ENCODE results near the gene FGFR3. TPM values are rescaled to one million over a fixed set of nuclear protein-coding genes. Genes with fewer than 3 reads are reported as not detected.

The FGFR3 gene
- total RNA-seq, 1 donor from 2014 or later, result 169 TPM

GRCh38 chr4:1837069-1837468 lies 44.0 kb downstream of the FGFR3 start:
- no peaks in the 10 kb centered on the region for H3K4me1 Mint-ChIP-seq (ENCODE audit: low read depth)
- DNase-seq (ENCODE audit: low spot score, unreplicated experiment), result no peak
- no peak overlapping the region for H3K27ac Mint-ChIP-seq
- no peaks in the 10 kb centered on the region for H3K27me3 Mint-ChIP-seq
- no peaks in the 10 kb centered on the region for H3K9me3 Mint-ChIP-seq (ENCODE audit: low read depth)
- no peak for TF ChIP-seq CTCF (IDR thresholded peaks at IDR 0.05; ENCODE audit: unreplicated experiment)
- H3K36me3 Mint-ChIP-seq (ENCODE audit: insufficient read depth), result peaks cover 20% of the 10 kb centered on the region
- no peak overlapping the region for H3K4me3 Mint-ChIP-seq (ENCODE audit: low read depth)

- TF ChIP-seq CTCF (IDR thresholded peaks at IDR 0.05; ENCODE audit: unreplicated experiment), result no peak
- Mint-ChIP-seq H3K4me3 (ENCODE audit: low read depth) (no peak overlapping the region), H3K36me3 (ENCODE audit: insufficient read depth) (peaks cover 13% of the 10 kb centered on the region), H3K9me3 (ENCODE audit: low read depth) (no peaks in the 10 kb centered on the region), H3K4me1 (ENCODE audit: low read depth) (no peaks in the 10 kb centered on the region), H3K27me3 (no peaks in the 10 kb centered on the region), H3K27ac (no peak overlapping the region)
- no peak for DNase-seq (ENCODE audit: low spot score, unreplicated experiment)
These were observed 46.2 kb downstream of the FGFR3 start for GRCh38 chr4:1839282-1839681.

GRCh38 chr4:1841201-1841886 lies 48.3 kb downstream of the FGFR3 start:
- H3K4me1 Mint-ChIP-seq (ENCODE audit: low read depth), result no peaks in the 10 kb centered on the region
- H3K9me3 Mint-ChIP-seq (ENCODE audit: low read depth), result no peaks in the 10 kb centered on the region
- no peak overlapping the region for H3K27ac Mint-ChIP-seq
- no peak for DNase-seq (ENCODE audit: low spot score, unreplicated experiment)
- no peak for TF ChIP-seq CTCF (IDR thresholded peaks at IDR 0.05; ENCODE audit: unreplicated experiment)
- peaks cover 8% of the 10 kb centered on the region for H3K36me3 Mint-ChIP-seq (ENCODE audit: insufficient read depth)
- no peak overlapping the region for H3K4me3 Mint-ChIP-seq (ENCODE audit: low read depth)
- H3K27me3 Mint-ChIP-seq, result no peaks in the 10 kb centered on the region

- TF ChIP-seq CTCF (IDR thresholded peaks at IDR 0.05; ENCODE audit: unreplicated experiment), result no peak
- H3K27ac Mint-ChIP-seq, result no peak overlapping the region
- no peak for DNase-seq (ENCODE audit: low spot score, unreplicated experiment)
- peaks cover 7% of the 10 kb centered on the region for H3K36me3 Mint-ChIP-seq (ENCODE audit: insufficient read depth)
- H3K4me3 Mint-ChIP-seq (ENCODE audit: low read depth), result no peak overlapping the region
- H3K4me1 Mint-ChIP-seq (ENCODE audit: low read depth), result no peaks in the 10 kb centered on the region
- no peaks in the 10 kb centered on the region for H3K9me3 Mint-ChIP-seq (ENCODE audit: low read depth)
- no peaks in the 10 kb centered on the region for H3K27me3 Mint-ChIP-seq
These were observed 48.8 kb downstream of the FGFR3 start for GRCh38 chr4:1841887-1842210.

GRCh38 chr4:1842339-1842895 lies 49.3 kb downstream of the FGFR3 start:
- Mint-ChIP-seq H3K9me3 (ENCODE audit: low read depth) (no peaks in the 10 kb centered on the region), H3K4me3 (ENCODE audit: low read depth) (no peak overlapping the region), H3K27ac (no peak overlapping the region), H3K27me3 (no peaks in the 10 kb centered on the region), H3K4me1 (ENCODE audit: low read depth) (no peaks in the 10 kb centered on the region), H3K36me3 (ENCODE audit: insufficient read depth) (peaks cover 9% of the 10 kb centered on the region)
- no peak for TF ChIP-seq CTCF (IDR thresholded peaks at IDR 0.05; ENCODE audit: unreplicated experiment)
- no peak for DNase-seq (ENCODE audit: low spot score, unreplicated experiment)
